A549 (cell line): ENCODE results near the gene IFI44.

Source experiments
- CBX8 ChIP-seq: fragments of 200-600 bp; sonication (generic); IDR thresholded peaks from 2 replicates; pipeline ENCODE4 v1.6.1; 2016
- CHD2 ChIP-seq: fragments of 150-350 bp; IDR thresholded peaks from 2 replicates; pipeline ENCODE4 v1.6.1; 2014; ENCODE audit warnings: low read length; ENCODE audit not compliant: partially characterized antibody
- EP300 ChIP-seq, 2 experiments: fragments of >200 bp; sonication (Bioruptor Twin); formaldehyde crosslinking; IDR thresholded peaks; 2 replicates in 1 of 2; 3 replicates in 1 of 2; pipeline ENCODE4 v1.6.1; 2016 to 2017
- JUN ChIP-seq, 2 experiments: fragments of >200 bp; sonication (Bioruptor Twin); formaldehyde crosslinking; IDR thresholded peaks; 2 replicates in 1 of 2; 3 replicates in 1 of 2; pipeline ENCODE4 v1.6.1; 2016 to 2017
- KDM1A ChIP-seq: fragments of 200-600 bp; sonication (generic); IDR thresholded peaks from 2 replicates; pipeline ENCODE4 v1.6.1; 2016; ENCODE audit warnings: low read depth, mild to moderate bottlenecking
- MAFK ChIP-seq: fragments of 450-650 bp; IDR thresholded peaks from 2 replicates; pipeline ENCODE4 v1.6.1; 2014; ENCODE audit not compliant: partially characterized antibody
- PHF8 ChIP-seq: fragments of 200-600 bp; sonication (generic); IDR thresholded peaks from 2 replicates; pipeline ENCODE4 v1.6.1; 2016; ENCODE audit warnings: low read depth, mild to moderate bottlenecking, antibody characterized with exemption, moderate library complexity, borderline replicate concordance
- POLR2A ChIP-seq: IDR thresholded peaks from 2 replicates; pipeline ENCODE4 v1.6.1; 2012; ENCODE audit warnings: mild to moderate bottlenecking, low read length
- POLR2AphosphoS2 ChIP-seq: conservative IDR thresholded peaks from 2 replicates; pipeline ENCODE4 v1.6.1; 2012; ENCODE audit warnings: low read length, improper control_type of control experiment, inconsistent platforms
- ZFP36 ChIP-seq: fragments of 450-650 bp; IDR thresholded peaks from 2 replicates; pipeline ENCODE4 v1.6.1; 2014; ENCODE audit warnings: borderline replicate concordance; ENCODE audit not compliant: partially characterized antibody
- ZSCAN20 ChIP-seq: fragments of 250-450 bp; sonication (Bioruptor Pico); IDR thresholded peaks from 2 replicates; pipeline ENCODE4 v1.8.0; 2022; ENCODE audit warnings: mild to moderate bottlenecking, moderate library complexity
- TF ChIP-seq, protein P1 (sequence below): fragments of >200 bp; sonication (Bioruptor Twin); formaldehyde crosslinking; IDR thresholded peaks from 3 replicates; pipeline ENCODE4 v1.5.1; 2016
- TF ChIP-seq, protein P2 (sequence below): fragments of 450-650 bp; IDR thresholded peaks from 2 replicates; pipeline ENCODE4 v1.6.1; 2014; ENCODE audit warnings: antibody characterized with exemption

DNA sequence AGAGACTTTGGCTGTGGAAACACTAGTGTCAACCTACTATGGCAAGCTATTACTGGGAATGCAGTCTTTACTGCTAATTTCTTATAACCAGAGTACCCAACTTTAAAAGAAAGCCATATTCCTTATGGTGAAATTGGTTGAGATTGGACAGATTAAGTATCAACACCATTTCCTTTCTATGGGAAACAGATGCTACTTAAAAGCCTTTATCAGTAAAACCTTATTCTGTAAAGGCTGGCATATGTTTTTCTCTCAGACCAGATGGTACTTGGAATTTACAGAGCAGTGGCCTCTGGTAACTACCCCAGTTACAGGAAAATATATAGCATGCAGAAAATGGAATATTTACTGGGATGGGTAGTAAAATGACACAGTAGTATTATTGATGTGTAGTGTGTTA, 18.8 kb downstream of the IFI44 start:
- TF ChIP-seq, protein P1, sequence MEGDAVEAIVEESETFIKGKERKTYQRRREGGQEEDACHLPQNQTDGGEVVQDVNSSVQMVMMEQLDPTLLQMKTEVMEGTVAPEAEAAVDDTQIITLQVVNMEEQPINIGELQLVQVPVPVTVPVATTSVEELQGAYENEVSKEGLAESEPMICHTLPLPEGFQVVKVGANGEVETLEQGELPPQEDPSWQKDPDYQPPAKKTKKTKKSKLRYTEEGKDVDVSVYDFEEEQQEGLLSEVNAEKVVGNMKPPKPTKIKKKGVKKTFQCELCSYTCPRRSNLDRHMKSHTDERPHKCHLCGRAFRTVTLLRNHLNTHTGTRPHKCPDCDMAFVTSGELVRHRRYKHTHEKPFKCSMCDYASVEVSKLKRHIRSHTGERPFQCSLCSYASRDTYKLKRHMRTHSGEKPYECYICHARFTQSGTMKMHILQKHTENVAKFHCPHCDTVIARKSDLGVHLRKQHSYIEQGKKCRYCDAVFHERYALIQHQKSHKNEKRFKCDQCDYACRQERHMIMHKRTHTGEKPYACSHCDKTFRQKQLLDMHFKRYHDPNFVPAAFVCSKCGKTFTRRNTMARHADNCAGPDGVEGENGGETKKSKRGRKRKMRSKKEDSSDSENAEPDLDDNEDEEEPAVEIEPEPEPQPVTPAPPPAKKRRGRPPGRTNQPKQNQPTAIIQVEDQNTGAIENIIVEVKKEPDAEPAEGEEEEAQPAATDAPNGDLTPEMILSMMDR, result no peak
- no peak for TF ChIP-seq ZFP36
- no peak for TF ChIP-seq JUN (IDR thresholded peaks at IDR 0.05)
- no peak for TF ChIP-seq EP300 (IDR thresholded peaks at IDR 0.05)
- TF ChIP-seq POLR2A, result no peak
- TF ChIP-seq MAFK, result no peak
- TF ChIP-seq POLR2AphosphoS2, result no peak
- no peak for TF ChIP-seq CBX8
- TF ChIP-seq, protein P2, sequence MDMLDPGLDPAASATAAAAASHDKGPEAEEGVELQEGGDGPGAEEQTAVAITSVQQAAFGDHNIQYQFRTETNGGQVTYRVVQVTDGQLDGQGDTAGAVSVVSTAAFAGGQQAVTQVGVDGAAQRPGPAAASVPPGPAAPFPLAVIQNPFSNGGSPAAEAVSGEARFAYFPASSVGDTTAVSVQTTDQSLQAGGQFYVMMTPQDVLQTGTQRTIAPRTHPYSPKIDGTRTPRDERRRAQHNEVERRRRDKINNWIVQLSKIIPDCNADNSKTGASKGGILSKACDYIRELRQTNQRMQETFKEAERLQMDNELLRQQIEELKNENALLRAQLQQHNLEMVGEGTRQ, result no peak
- no peak for TF ChIP-seq PHF8
- no peak for TF ChIP-seq KDM1A
- no peak for TF ChIP-seq ZSCAN20 (CRISPR knock-in tag)
- TF ChIP-seq CHD2, result no peak
